ENCODE data around the gene RNF168.
"Not testable (repeated sequence)": the region's sequence is repeated elsewhere in the genome, so short reads cannot be mapped to it uniquely, and the experiment has no call there.

The RNF168 gene, protein sequence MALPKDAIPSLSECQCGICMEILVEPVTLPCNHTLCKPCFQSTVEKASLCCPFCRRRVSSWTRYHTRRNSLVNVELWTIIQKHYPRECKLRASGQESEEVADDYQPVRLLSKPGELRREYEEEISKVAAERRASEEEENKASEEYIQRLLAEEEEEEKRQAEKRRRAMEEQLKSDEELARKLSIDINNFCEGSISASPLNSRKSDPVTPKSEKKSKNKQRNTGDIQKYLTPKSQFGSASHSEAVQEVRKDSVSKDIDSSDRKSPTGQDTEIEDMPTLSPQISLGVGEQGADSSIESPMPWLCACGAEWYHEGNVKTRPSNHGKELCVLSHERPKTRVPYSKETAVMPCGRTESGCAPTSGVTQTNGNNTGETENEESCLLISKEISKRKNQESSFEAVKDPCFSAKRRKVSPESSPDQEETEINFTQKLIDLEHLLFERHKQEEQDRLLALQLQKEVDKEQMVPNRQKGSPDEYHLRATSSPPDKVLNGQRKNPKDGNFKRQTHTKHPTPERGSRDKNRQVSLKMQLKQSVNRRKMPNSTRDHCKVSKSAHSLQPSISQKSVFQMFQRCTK

DNA sequence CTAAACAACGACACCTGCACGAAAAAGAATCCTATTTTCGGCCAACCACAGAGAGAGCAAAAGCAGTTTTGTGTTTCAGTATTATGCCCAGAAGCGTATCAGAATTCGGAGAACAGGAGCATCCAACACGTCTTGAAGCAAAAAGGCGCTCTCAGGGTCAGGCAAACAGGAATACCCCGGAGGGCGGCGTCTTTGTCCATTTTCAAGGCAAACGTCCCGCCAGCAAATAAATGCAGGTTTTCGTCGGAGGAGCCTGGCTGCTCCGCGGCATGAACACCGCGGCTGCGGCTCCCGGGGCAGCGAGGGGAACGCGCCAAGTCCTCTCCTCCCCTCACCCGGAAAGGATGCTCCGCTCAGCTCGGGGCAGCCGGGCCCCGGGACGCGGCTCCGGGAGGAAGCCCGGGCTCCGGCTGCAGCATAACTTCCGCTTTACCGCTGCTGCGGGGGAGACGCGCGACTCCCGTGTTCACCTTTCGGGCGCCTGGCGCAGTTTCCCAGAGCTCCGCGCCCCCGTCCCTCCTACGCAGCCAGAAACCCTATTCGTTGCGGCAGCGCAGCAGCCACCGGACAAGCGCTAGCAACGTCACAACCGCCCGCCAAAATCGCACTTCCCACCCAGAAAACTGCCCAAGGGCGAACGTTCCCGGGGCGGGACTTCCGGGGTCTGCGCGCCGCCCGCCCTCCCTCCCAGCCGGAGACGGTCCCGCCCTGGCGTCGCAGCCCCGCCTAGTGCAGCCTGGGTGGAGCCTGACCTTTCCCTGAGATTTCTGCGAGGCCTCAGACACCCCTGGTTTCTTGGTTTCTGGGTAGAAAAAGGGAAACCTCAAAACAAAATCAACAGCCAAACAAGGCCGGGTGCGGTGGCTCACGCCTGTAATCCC lies at the start of gene RNF168:
Gene RNF168 (minus strand): TSS at position 573 of the 881 bp plus-strand sequence. CDS start 595 bp downstream, outside the sequence.
- peak; percentile 97 for DNase-seq

DNA sequence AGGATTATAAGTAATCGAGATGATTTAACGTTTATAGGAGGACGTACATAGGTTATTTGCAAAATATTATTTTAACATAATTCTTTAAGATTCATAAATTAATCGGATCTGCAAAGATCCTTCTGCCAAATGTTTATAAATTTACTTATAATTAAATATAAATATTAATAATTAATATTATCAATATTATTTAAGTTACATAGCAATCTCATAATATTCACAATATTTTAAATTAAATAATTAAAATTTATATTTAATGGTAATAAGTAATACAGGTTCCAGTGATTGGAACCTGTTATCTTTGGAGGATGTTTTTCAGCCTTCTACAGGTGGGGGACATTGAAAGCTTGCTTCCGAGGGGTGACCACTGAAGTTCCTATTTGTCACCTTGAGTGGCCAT lies 48.7 kb upstream of the RNF168 start:
- DNase-seq = no peak

DNA sequence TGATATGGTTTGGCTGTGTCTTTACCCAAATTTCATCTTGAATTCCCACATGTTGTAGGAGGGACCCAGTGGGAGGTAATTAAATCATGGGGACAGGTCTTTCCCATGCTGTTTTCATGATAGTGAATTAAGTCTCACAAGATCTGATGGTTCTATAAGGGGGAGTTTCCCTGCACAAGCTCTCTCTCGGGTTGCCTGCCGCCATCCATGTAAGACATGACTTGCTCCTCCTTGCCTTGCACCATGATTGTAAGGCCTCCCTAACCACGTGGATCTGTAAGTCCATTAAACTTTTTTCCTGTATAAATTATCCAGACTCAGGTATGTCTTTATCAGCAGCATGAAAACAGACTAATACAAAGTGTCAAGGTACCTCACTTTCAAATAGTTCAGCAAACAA lies 46.6 kb upstream of the RNF168 start:
- not testable (repeated sequence) for DNase-seq

DNA sequence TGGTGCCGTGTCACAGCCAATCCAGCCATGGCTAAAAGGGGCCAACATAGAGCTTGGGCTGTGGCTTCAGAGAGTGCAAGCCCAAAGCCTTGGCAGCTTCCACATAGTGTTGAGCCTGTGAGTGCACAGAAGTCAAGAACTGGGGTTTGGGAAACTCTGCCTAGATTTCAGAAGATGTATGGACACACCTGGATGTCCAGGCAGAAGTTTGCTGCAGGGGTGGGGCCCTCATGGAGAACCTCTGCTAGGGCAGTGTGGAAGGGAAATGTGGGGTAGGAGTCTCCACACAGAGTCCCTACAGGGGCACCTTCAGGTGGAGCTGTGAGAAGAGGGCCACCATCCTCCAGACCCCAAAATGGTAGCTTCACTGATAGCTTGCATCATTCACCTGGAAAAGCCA lies 45.7 kb upstream of the RNF168 start:
- DNase-seq = not testable (repeated sequence)

DNA sequence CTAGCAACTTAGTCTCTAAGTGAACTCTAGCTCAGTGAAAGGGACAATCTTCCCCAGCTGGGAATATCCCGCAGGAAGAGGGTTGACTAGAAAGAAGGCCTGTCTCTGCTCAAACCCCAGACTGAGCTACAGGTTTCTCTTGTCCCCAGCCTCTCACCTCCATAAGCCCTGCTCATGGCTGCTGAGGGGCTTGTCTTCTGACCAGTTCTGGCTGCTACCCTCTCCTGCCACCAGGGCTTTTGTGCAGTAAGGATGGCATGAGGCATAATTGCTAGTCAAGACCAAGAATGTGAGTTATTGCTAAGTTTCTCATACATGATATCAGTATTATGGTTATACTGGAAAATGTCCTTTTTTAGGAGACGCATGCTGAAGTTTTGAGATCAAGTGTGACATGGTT lies 43.5 kb upstream of the RNF168 start:
- no peak for DNase-seq

DNA sequence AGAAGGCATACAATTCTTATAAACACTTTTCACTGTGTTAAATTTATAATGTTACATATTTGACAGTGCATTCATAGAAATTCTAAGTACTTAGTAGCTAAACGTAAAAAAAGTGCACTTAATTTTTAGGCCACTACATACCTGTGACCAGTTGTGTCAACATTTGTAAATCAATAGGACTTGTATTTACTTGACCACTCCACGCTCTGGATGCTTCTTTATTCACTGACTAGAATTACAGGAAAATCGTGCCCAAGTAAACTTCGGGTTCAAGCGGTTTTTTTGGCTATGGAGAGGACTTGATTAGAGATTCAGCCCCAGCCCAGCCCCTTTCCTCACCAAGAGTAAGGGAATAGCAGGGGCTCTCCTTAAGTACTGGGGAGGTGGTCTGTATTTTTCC lies 43.0 kb upstream of the RNF168 start:
- no peak for DNase-seq

DNA sequence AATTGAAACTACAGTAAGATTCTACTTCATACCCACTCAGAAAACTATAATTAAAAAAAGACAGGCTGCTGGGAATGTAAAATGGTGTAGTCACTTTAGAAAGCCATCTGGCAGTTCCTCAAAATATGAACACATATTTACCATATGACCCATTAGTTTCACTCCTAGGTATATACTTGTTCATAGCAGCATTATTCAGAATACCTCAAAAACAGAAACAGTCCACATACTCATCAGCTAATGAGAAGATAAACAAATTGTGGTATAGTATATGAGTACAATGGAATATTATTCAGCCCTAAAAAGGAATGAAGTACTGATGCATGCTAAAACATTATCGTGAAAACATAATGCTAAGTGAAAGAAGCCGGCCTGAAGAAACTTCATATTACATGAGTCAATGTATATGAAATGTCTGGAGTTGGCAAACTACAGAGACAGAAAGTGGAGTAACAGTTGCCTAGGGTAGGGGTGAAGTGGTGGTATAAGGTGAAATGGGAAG lies 41.0 kb upstream of the RNF168 start:
- DNase-seq = no peak

DNA sequence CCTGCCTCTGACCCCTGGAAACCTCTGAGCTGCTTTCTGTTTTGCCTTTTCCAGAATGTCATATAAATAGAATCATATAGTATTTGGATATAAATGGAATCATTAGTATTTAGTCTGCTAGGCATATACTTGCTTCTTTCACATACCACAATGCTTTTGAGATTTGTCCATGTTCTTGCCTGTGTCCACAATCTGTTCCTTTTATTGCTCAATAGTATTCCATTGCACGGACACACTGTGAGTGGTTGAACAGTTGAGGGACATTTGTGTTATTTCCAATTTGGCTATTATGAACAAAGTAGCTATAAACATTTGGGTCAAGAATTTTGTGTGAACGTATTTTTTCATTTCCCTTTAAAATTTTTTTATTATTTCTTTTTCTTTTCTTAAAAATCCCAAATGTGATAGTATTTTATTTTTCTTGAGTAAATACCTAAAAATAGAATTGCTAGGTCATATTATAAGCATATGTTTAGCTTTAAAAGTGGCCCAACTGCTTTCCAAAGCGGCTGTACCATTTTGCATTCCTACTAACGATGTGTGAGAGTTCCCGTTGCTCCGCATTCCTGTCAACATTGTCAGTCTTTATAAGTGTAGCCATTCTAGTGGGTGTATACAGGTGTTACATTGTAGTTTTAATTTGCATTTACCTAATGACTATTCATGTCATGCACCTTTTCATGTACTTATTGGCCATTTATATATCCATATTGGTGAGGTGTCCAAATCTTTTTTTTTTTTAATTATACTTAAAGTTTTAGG lies 38.3 kb upstream of the RNF168 start:
- no peak for DNase-seq

DNA sequence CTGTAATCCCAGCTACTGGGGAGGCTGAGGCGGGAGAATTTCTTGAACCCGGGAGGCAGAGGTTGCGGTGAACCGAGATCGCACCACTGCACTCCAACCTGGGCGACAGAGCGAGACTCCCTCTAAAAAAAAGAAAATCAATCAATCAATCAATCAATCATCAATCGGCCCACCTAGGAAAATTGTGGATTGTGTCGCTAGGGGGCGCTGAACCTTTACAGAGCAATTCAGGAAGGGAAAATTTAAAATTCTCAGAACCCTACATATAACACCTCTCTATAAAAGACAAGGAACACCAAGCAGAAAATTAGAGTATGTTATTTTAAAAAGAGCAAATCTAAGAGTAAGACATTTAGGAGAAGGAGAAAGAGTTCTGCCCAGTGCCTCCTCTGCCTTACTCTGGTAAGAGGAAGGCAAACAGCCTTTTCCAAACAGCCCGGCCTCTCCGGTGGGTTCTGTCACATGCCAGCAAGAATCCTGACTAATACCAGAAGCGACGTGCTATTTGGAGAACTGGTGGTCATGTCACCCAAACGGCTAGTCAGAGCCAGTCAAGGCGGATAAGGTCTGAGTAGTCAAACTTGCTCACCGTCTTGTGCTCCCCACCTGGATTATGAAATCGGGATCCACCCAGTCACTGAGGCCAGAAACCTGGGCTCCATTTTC lies 33.9 kb upstream of the RNF168 start:
- peak; percentile 69 for DNase-seq

DNA sequence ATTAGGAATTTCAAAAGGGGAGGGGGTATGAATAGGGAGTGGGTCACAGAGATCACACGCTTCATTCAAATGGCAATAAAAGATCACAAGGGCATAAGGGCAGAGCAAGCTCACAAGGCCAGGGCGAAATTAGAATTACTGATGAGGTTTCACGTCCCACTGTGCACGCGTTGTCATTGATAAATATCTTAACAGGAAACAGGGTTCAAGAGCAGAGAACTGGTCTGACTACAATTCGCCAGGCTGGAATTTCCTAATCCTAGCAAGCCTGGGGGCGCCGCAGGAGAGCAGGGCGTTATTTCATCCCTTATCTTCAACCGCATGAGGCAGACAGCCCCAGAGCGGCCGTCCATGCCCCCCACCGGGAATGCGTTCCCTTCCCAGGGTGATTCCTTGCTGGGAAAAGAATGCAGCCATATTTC lies 29.7 kb upstream of the RNF168 start:
- DNase-seq = no peak

DNA sequence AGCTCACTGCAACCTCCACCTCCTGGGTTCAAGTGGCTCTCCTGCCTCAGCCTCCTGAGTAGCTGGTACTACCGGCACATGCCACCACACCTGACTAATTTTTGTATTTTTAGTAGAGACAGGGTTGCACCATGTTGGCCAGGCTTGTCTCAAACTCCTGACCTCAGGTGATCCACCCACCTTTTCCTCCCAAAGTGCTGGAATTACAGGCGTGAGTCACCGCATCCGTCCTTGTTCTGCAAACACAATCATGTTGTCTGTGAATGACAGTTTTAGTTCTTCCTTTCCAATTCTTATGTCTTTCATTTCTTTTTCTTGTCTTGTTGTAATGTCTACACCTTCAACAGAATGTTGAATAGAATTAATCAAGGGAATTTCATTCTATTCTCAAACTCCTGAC lies 27.9 kb upstream of the RNF168 start:
- DNase-seq = no peak

DNA sequence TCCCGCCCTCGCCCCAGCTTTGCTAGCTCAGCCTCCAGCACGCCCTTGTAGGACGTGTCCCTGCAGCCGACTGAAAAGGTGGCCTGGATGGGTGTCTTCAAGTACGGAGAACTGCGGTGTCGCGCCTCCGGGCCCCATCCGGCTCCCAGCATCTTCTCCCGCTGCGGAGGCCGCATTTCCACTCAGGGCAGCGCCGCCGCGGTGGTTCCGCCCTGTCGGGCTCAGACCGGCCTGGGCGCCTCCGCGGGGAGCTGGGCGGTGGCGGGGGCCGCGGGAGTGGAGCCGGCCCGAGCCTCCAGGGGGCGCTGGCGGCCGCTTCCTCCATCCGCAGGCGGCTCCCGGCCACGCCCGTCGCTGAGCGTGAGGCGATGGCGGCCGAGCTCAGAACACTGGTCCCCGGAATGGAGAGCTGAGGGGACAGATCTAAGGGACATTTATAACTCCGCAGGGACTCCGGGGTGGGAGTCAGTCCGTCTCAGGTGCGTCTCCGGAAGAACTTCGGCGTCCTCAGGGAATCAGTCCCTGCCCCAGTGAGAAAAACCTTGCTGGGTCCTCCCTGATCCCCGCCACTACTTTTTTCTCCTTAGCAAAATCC lies 25.2 kb upstream of the RNF168 start:
- peak; percentile 92 for DNase-seq

DNA sequence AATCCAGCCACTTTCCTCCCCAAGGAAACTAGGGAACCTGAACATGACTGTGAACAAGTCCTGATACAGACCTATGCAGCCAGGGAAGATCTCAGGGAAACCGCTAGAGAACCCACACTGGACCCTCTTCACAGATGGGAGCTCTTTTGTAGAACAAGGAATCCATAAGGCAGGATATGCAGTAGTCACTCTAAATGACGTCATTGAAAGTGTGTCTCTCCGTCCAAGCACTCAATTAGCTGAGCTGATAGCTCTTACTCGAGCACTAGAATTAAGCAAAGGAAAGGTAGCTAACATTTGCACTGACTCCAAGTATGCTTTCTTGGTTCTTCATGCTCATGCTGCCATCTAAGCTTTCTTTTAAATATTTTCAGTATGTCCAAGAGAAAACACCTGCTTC lies 21.6 kb upstream of the RNF168 start:
- DNase-seq = no peak

DNA sequence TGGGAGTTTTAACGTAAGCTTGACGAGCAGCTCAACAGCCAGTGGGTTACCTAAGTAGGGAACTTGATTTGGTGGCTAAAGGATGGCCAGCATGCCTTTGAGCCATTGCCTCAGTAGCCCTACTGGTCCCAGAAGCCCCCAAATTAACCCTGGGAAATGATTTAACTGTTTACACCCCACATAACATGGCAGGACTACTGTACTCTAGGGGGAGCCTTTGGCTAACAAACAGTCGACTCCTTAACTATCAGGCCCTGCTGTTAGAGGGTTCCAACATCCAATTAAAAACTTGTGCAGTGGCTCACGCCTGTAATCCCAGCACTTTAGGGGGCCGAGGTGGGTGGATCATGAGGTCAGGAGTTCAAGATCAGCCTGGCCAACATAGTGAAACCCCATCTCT lies 21.0 kb upstream of the RNF168 start:
- DNase-seq = no peak

DNA sequence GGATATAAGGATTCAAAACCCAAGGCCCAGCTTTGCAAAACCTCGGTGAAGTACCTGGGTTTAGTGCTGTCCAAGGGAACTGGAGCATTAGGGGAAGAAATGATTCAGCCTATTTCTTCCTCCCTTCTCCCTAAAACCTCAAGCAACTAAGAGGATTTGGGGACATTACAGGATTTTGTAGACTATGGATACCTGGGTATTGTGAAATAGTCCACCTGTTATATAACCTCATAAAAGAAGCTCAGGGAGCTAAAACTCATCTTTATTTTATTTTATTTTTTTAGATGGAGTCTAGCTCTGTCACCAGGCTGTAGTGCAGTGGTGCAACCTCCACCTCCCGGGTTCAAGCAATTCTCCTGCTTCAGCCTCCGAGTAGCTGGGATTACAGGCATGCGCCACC lies 20.3 kb upstream of the RNF168 start:
- no peak for DNase-seq

DNA sequence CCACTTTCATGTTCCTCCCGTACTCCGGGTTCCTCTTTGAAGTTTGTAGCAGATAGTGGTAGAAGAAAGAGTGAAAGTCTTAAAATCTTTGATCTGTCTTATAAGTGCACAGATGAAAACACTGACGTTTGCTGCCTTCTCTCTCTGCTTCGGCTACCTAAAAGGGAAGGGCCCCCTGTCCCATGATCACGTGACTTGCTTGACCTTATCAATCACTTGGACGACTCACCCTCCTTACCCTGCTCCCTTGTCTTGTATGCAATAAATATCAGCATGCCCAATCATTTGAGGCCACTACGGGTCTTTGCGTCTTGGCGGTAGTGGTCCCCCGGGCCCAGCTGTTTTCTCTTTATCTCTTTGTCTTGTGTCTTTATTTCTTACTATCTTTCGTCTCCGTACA lies 17.7 kb upstream of the RNF168 start:
- DNase-seq = not testable (repeated sequence)

DNA sequence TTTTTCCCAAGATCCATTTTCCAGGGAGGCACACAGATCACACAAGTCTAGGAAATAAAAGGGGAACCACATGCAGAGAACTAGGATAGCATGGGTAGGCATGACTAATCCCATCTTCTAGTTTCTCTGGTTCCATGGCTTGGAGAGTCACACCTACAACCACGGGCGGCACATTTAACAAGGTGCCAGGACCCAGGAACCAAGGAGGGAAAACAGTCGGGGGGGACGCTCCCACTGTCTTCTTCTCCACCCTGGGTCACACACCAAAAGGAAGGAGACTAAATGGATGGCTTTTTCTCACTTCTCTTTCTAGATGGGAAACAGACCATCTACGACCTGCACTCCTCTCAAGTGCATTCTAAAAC lies 16.1 kb upstream of the RNF168 start:
- DNase-seq = no peak

DNA sequence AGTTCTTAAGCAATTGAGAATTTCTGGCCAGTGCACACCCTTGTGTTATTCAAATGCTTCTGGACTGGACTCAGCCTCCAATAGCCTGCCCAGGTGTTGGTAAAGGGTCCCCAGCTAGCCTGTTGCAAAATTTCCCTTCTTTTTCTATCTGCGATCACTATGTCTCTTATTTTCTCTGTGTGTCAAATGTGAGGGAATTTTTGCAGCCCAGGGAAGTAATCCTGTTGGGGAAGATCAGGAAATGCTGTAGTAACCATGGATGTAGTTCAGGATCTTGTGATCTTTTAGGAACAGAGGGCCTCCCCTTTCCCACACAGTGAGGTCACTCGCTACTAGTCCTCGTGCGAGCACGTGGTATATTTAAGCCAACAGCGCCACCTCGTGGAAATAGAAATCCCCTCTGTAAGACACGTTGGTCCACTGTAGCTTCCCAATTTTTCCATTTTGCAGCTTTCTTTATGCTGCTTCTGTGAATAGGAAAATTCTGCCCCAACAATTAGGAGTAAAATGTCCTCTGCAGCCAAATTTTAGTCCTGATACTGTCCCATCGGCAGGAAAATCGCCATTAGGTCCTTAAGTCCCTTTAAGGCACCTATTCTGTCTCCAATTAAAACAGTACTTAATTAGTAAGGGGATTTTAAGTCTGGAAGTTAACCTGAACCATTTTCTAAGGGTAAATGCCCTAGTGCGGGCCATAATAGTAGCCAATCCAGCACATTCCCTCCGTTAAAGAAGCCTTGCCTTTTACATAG lies 15.6 kb upstream of the RNF168 start:
- DNase-seq = peak; percentile 70

DNA sequence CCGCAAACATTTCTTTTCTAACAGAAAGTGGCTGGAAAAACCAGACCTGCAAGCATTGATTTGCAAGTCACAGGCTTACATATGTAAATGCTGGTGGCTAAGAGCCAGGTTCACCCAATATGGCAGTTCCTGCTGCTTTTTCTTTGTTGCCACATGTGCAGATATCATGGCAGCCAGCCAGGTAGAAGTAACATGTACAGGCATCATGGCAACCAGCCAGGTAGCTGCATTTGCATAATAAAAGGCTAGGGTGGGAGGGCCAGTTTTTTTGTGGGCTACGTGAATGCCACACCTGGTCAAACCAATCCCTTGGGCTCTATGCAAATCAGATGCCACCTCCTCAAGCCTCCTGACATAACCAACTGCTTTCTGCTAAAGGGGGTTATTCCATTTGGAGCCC lies 14.4 kb upstream of the RNF168 start:
- no peak for DNase-seq

DNA sequence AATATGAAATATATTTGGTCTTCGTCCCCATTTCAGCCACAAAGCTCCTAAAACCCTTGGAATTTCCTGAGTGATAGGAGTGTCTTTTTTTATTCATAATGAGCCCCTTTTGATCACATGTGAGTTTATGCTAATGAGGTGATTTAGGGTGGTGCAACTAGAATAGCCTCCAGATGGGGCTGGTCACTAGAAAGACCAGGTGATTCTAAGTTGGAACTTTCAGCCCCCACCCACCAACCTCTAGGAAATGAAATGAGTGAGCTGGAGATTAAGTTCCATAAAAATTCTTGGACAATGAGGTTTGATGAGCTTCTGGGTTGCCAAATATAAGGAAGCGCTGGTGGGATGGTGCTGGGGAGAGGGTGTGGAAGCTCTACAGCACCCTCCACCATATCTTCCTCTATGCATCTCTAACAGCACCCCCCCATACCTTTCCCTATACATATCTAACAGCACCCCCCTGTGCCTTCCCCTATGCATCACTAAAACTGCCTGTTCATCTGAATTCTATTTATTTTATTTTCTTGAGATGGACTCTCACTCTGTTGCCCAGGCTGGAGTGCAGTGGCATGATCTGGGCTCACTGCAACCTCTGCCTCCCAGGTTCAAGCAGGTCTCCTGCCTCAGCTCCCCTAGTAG lies 13.7 kb upstream of the RNF168 start:
- no peak for DNase-seq

All from activated CD4-positive, alpha-beta T cell treated with anti-CD3 and anti-CD28 coated beads, Interleukin-2, Interleukin-6, amounts not matched to agents 100 ng/mL and 50 ng/mL, durations not matched to agents 16 hours and 8 hours (primary cell).